ENCODE results near the gene SDCCAG8. TPM values are rescaled to one million over a fixed set of nuclear protein-coding genes. Genes with fewer than 3 reads are reported as not detected.

Gene SDCCAG8
- total RNA-seq, 1 experiment from 2014 or later = 10.0 TPM

DNA sequence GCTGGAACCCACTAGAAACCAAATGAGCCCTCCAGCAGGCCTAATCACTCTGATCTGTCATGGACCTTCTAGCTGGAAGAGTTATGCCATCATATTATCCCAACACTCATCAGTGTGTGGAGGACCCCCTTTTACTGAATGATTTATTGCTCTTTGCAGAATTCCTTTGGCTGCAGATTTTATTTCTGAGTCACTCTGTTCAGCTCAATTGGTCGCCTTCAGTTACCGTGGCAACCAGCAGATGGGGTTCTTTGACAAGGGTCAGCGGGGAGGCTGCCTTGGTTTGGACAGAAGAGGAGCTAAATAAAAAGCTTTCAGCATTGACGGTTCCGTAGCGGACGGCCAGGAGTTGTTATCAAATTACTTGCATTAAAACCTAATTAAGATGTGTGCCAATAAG, 220.1 kb downstream of the SDCCAG8 start:
- Histone ChIP-seq H3K79me2 (ENCODE audit: insufficient read depth, low read length) (no peaks in the 10 kb centered on the region), H3K18ac (ENCODE audit: insufficient read length, low read depth, low read length) (no peak overlapping the region), H3K9ac (ENCODE audit: extremely low read depth, insufficient read length, low read length) (no peak overlapping the region), H2BK12ac (ENCODE audit: insufficient read length, low read depth, low read length) (no peak overlapping the region), H4K5ac (ENCODE audit: insufficient read length, low read depth, low read length) (no peak overlapping the region), H2AFZ (ENCODE audit: low read length) (no peak overlapping the region), H3K23ac (ENCODE audit: insufficient read length, low read depth, low read length) (no peak overlapping the region), H4K91ac (ENCODE audit: insufficient read length, low read depth, low read length) (no peak overlapping the region), H3K56ac (ENCODE audit: insufficient read length, low read depth, low read length) (no peak overlapping the region), H2BK15ac (ENCODE audit: low read depth, low read length) (no peak overlapping the region), H3K9me3 (ENCODE audit: control insufficient read depth, low read depth, low read length) (no peaks in the 10 kb centered on the region), H3K4me1 (ENCODE audit: insufficient read depth, low read length) (peaks cover 3% of the 10 kb centered on the region; the same call in 1 of the 2 replicates), H3K23me2 (ENCODE audit: insufficient read length, low read depth, low read length, poor library complexity, severe bottlenecking) (no peaks in the 10 kb centered on the region), H4K20me1 (ENCODE audit: control insufficient read depth, insufficient read depth, insufficient read length) (no peaks in the 10 kb centered on the region), H3K4me2 (ENCODE audit: insufficient read depth, insufficient read length, low read length) (no peak overlapping the region), H3K27ac (ENCODE audit: insufficient read length, low read depth, low read length) (no peak overlapping the region), H3T11ph (ENCODE audit: low read length) (no peak overlapping the region), H2BK120ac (ENCODE audit: low read depth, low read length, poor library complexity, severe bottlenecking) (no peak overlapping the region), H3K79me1 (ENCODE audit: insufficient read depth, low read depth, low read length, poor library complexity, severe bottlenecking) (no peaks in the 10 kb centered on the region), H3K4ac (ENCODE audit: low read depth, low read length) (no peak overlapping the region), H3K14ac (ENCODE audit: insufficient read depth, low read length) (no peak overlapping the region), H2BK5ac (ENCODE audit: insufficient read length, low read length) (no peak overlapping the region), H3K27me3 (ENCODE audit: insufficient read depth, low read length) (no peaks in the 10 kb centered on the region), H2AK5ac (ENCODE audit: insufficient read length, low read length) (no peak overlapping the region), H2BK20ac (ENCODE audit: low read depth, low read length, poor library complexity, severe bottlenecking) (no peak overlapping the region), H4K8ac (replicated peaks; ENCODE audit: insufficient read length, low read depth, low read length) (no peak overlapping the region)
- H3K36me3 Mint-ChIP-seq (ENCODE audit: insufficient read depth in 1 of 3, low read depth in 3 of 3) = peaks cover 3 to 5% (median 3%) of the 10 kb centered on the region in 3 experiments; a peak in 3 of 7 replicates
- H3K4me1 Mint-ChIP-seq = peaks cover 40 to 47% of the 10 kb centered on the region in 2 experiments
- H3K27ac Mint-ChIP-seq = peak overlapping the region in 1 of 3 experiments; percentile 56; a peak in 2 of 7 replicates
- no peak overlapping the region for H3K4me3 Mint-ChIP-seq
- peak; percentile 73 for DNase-seq
- no peaks in the 10 kb centered on the region; the same call in 1 of the 2 replicates for H3K27me3 Mint-ChIP-seq (ENCODE audit: low read depth)
- peaks cover 0 to 4% of the 10 kb centered on the region in 2 experiments; a peak in 3 of 5 replicates for H3K9me3 Mint-ChIP-seq
- WGBS (ENCODE audit: extremely low coverage, insufficient read length, low lambda C conversion rate) = no CpG with 5 or more reads among the region's 7 CpGs
- TF ChIP-seq, protein P1, sequence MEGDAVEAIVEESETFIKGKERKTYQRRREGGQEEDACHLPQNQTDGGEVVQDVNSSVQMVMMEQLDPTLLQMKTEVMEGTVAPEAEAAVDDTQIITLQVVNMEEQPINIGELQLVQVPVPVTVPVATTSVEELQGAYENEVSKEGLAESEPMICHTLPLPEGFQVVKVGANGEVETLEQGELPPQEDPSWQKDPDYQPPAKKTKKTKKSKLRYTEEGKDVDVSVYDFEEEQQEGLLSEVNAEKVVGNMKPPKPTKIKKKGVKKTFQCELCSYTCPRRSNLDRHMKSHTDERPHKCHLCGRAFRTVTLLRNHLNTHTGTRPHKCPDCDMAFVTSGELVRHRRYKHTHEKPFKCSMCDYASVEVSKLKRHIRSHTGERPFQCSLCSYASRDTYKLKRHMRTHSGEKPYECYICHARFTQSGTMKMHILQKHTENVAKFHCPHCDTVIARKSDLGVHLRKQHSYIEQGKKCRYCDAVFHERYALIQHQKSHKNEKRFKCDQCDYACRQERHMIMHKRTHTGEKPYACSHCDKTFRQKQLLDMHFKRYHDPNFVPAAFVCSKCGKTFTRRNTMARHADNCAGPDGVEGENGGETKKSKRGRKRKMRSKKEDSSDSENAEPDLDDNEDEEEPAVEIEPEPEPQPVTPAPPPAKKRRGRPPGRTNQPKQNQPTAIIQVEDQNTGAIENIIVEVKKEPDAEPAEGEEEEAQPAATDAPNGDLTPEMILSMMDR (conservative IDR thresholded peaks at IDR 0.05) = peak; percentile 69
